ENCODE measurements around the gene CALHM1.

The CALHM1 gene

GRCh38 chr10:103413564-103413963 is 45.1 kb downstream of the CALHM1 start:
- Mint-ChIP-seq H3K27ac (no peak overlapping the region), H3K27me3 (ENCODE audit: low read depth) (no peaks in the 10 kb centered on the region), H3K36me3 (ENCODE audit: low read depth) (peaks cover 56% of the 10 kb centered on the region), H3K4me1 (ENCODE audit: low read depth) (peaks cover 4% of the 10 kb centered on the region), H3K4me3 (no peak overlapping the region), H3K9me3 (no peaks in the 10 kb centered on the region)

All from T-helper 1 cell treated with Interleukin-12 subunit alpha and Interleukin-12 subunit beta and Interleukin-4 antibody, amounts not matched to agents 30 μg/mL and 1 μg/mL, for 36 hours (primary cell).